Upper lobe of left lung (tissue), 6 donors: ENCODE results near the gene GLRX3. TPM values are rescaled to one million over a fixed set of nuclear protein-coding genes. Genes with fewer than 3 reads are reported as not detected.

Source experiments
- ATAC-seq, 2 donors: fragments of 200-7000 bp; cut with Tn5 transposase; one replicate each; pipeline ENCODE4 v1.9.1; 2022; ENCODE audit warnings: mild to moderate bottlenecking in 2 of 2, moderate library complexity in 2 of 2; ENCODE audit not compliant: low FRiP score in 2 of 2
- DNase-seq, 2 donors: peaks; one replicate each; pipeline ENCODE4 v3.0.0-alpha.2; 2019 to 2020
- H3K27ac ChIP-seq, 4 donors: fragments of 200-600 bp; sonication (generic); one replicate each; pipeline ENCODE4 v1.5.1; 2016 to 2019
- H3K27me3 ChIP-seq, 4 donors: fragments of 200-600 bp; sonication (generic); one replicate each; pipeline ENCODE4 v1.5.1; 2017 to 2019
- H3K36me3 ChIP-seq, 4 donors: fragments of 200-600 bp; sonication (generic); one replicate each; pipeline ENCODE4 v1.5.1; 2016 to 2019
- H3K4me1 ChIP-seq, 4 donors: fragments of 200-600 bp; sonication (generic); one replicate each; pipeline ENCODE4 v1.5.1; 2018 to 2019
- H3K4me3 ChIP-seq, 4 donors: fragments of 200-600 bp; sonication (generic); one replicate each; pipeline ENCODE4 v1.5.1; 2017 to 2019; ENCODE audit warnings: mild to moderate bottlenecking in 2 of 4, moderate library complexity in 1 of 4
- H3K9me3 ChIP-seq, 4 donors: fragments of 200-600 bp; sonication (generic); one replicate each; pipeline ENCODE4 v1.5.1; 2018 to 2019
- EP300 ChIP-seq, 4 donors: sonication (generic); formaldehyde crosslinking; IDR thresholded peaks; one replicate each; pipeline ENCODE4 v1.5.1; 2017; ENCODE audit warnings: antibody characterized with exemption in 4 of 4, control low read depth in 2 of 4
- POLR2A ChIP-seq, 4 donors: fragments of 450-650 bp; IDR thresholded peaks; one replicate each; pipeline ENCODE4 v1.5.1; 2016 to 2017; ENCODE audit warnings: antibody characterized with exemption in 4 of 4, mild to moderate bottlenecking in 2 of 4
- POLR2AphosphoS5 ChIP-seq, 2 donors: sonication (generic); formaldehyde crosslinking; IDR thresholded peaks; one replicate each; pipeline ENCODE4 v1.5.1; 2017; ENCODE audit warnings: antibody characterized with exemption in 2 of 2
- WGBS, 2 donors: methylation state at CpG; one replicate each; pipeline ENCODE4 v1.1.5; 2017 to 2018; 5-methylcytosine and 5-hydroxymethylcytosine counted together
- total RNA-seq, 6 donors: library from RNA; depleted of rRNA in 4 of 6; stranded (reverse); fragments of >200 nt in 4 of 6; gene quantifications; one replicate each; pipeline versions ENCODE4 v1.1.0 to v1.2.1, GENCODE V29; 2016 to 2021
- TF ChIP-seq, protein P1 (sequence below), 6 experiments: fragments of 450-650 bp in 4 of 6; fragments of 200-600 bp in 2 of 6; sonication (generic) in 2 of 6; IDR thresholded peaks; one replicate each; pipeline ENCODE4 v1.5.1; 2016 to 2019; ENCODE audit warnings: antibody characterized with exemption in 6 of 6
- donor health status: DM: no; HTN: no; CAD: no; lungs with moderate emphysema.
- donor health status: DM: no; HTN: yes; CAD: no; lungs with severe emphysema.

Gene GLRX3
- total RNA-seq, 6 donors from 2014 or later, result 21.8 to 64.2 (median 45.7) TPM

DNA sequence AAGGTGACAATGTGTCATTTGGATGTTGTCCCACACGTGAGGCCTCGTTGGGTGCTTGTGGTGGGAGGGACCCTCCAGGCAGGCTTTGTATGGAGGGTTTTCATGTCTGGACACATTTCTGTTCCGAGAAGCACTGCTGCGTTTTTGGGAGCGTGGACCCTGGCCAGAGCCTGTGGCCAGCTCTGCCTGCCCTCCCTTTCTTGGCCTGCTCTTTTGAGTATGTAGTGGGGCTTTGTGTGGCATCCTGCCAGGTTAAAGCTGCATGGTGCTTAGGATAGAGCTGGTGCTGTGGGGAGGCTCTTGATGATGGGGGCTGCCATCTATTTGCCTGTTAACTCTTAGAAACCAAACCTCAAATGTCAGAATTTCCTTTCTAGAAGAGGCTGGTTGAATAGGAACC lies 45.7 kb downstream of the GLRX3 start:
- 80 to 81% methylated on average over 5 of the region's 5 CpGs for WGBS, 2 donors
- Histone ChIP-seq H3K36me3 (peaks cover 15 to 68% (median 44%) of the 10 kb centered on the region in 4 donors), H3K27me3 (no peaks in the 10 kb centered on the region), H3K4me3 (no peak overlapping the region), H3K27ac (no peak overlapping the region), H3K9me3 (no peaks in the 10 kb centered on the region), H3K4me1 (peaks cover 0 to 8% (median 4%) of the 10 kb centered on the region in 4 donors)
- ATAC-seq, result no peak
- DNase-seq, result no peak
- no peak for TF ChIP-seq POLR2AphosphoS5 (IDR thresholded peaks at IDR 0.05)

DNA sequence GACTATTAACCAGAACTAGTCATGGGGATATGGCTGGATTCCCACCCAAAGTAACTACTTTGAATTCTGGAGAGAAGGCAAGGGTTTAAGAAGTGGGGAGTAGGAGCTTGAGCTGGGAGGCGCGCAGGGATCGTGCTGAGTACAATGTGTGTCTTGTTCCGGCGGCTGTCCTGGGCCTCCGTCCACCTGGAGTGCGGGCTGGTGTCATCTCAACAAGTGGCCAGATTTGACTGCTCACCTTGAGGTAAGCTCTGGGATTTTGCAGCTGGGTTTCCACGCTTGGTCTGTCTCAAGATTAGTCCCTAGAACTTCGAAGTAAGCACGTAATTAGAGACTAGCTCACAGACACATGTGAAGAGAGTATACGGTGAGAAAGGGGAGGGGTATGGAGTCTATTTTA lies 49.4 kb downstream of the GLRX3 start:
- Histone ChIP-seq H3K4me3 (no peak overlapping the region), H3K9me3 (no peaks in the 10 kb centered on the region), H3K27ac (no peak overlapping the region), H3K27me3 (no peaks in the 10 kb centered on the region), H3K36me3 (peaks cover 15 to 60% (median 43%) of the 10 kb centered on the region in 4 donors), H3K4me1 (peaks cover 4 to 9% (median 7%) of the 10 kb centered on the region in 4 donors)
- TF ChIP-seq POLR2A (IDR thresholded peaks at IDR 0.05) (no peak), EP300 (IDR thresholded peaks at IDR 0.05) (no peak), POLR2AphosphoS5 (IDR thresholded peaks at IDR 0.05) (no peak)
- TF ChIP-seq, protein P1, sequence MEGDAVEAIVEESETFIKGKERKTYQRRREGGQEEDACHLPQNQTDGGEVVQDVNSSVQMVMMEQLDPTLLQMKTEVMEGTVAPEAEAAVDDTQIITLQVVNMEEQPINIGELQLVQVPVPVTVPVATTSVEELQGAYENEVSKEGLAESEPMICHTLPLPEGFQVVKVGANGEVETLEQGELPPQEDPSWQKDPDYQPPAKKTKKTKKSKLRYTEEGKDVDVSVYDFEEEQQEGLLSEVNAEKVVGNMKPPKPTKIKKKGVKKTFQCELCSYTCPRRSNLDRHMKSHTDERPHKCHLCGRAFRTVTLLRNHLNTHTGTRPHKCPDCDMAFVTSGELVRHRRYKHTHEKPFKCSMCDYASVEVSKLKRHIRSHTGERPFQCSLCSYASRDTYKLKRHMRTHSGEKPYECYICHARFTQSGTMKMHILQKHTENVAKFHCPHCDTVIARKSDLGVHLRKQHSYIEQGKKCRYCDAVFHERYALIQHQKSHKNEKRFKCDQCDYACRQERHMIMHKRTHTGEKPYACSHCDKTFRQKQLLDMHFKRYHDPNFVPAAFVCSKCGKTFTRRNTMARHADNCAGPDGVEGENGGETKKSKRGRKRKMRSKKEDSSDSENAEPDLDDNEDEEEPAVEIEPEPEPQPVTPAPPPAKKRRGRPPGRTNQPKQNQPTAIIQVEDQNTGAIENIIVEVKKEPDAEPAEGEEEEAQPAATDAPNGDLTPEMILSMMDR (IDR thresholded peaks at IDR 0.05), result no peak
- no peak for ATAC-seq
- peak in 1 of 2 donors; percentile 47 for DNase-seq
- WGBS, 2 donors, result 93% methylated on average over 11 of the region's 11 CpGs

DNA sequence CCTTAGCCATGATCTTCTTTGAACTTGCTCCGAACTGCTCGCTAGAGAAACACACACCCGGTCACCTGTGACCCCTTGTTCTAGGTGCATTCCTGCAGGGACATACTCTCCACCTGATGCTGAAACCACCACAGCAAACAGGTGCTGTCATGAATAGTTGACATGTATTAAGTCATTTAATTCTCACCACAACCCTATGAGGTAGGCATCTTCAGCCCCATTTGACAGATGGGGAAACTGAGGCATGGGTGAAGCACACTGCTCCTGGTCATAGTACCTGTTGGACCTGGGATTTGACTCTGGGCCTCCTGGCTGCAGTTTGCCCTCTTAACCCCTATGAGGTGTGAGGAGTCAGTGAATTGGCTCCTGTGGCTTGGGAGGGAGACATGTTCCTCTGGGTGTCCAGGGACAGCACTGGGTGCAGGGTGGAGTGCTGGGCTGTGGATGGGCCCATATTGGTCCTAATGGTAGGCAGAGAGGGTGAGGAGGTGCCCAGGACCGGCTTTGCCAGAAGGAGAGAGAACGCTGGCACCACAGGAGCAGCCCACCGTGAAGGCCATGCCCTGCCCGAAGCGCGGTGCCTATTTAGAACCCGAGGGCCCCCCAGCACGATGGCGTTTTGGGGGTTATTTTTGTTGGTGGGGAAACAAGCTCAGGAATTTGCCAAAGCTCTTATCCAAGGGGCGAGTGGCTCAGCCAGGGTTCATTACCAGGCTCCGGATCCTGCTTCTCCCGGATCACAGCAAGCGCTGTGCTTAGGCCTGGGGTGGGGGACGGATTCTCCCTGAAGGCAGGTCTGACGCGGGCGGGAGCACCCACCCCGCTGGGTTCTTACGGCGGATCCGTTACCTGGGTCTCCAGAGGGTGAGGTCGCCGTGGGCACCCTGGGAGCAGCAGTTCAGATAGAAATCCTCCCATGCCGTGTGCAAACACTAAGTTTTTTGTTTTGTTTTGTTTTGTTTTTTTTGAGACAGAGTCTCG lies 52.3 kb downstream of the GLRX3 start:
- 96 to 97% methylated on average over 21 to 25 of the region's 28 CpGs for WGBS, 2 donors
- H3K4me1 ChIP-seq, result peaks cover 7 to 14% (median 9%) of the 10 kb centered on the region in 4 donors
- H3K36me3 ChIP-seq, result peaks cover 4 to 36% (median 20%) of the 10 kb centered on the region in 4 donors
- TF ChIP-seq, protein P1 (IDR thresholded peaks at IDR 0.05), result no peak
- TF ChIP-seq EP300 (IDR thresholded peaks at IDR 0.05), result no peak
- no peak for TF ChIP-seq POLR2A (IDR thresholded peaks at IDR 0.05)
- TF ChIP-seq POLR2AphosphoS5 (IDR thresholded peaks at IDR 0.05), result no peak
- H3K9me3 ChIP-seq, result no peaks in the 10 kb centered on the region
- ATAC-seq (no peak), DNase-seq (peak in 1 of 2 donors; percentile 70)
- no peak overlapping the region for H3K4me3 ChIP-seq
- H3K27me3 ChIP-seq, result no peaks in the 10 kb centered on the region
- H3K27ac ChIP-seq, result no peak overlapping the region

DNA sequence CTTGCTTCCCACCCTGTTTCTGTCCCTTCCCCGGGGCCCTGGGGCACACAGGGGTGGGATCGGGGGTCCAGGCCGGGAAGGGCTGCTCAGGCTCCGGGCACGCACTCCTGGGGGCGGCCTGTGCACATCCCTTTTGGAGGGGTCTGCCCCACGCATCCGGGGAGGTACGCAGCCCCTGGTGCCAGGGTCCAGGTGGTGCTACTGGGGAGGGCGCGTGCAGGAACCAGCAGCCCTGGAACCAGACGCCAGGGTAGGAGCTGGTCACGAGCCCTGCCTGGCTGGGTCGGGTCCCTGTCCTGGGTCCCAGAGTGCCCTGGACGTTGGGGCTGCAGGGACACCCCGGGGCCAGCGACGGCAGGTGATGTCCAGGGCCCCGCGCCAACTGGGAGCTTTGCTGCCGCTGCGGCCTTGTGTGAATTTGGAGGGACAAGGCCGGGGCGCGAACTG lies 53.4 kb downstream of the GLRX3 start:
- Histone ChIP-seq H3K4me1 (peaks cover 7 to 14% (median 9%) of the 10 kb centered on the region in 4 donors), H3K4me3 (peak overlapping the region in 2 of 4 donors; percentile 67 to 76), H3K27ac (no peak overlapping the region), H3K36me3 (peaks cover 0 to 27% (median 11%) of the 10 kb centered on the region in 4 donors), H3K27me3 (no peaks in the 10 kb centered on the region), H3K9me3 (no peaks in the 10 kb centered on the region)
- no peak for DNase-seq
- peak in 1 of 2 donors; percentile 1 for ATAC-seq
- WGBS, 2 donors, result 78 to 80% methylated on average over 8 to 18 of the region's 25 CpGs
- no peak for TF ChIP-seq POLR2A (IDR thresholded peaks at IDR 0.05)

DNA sequence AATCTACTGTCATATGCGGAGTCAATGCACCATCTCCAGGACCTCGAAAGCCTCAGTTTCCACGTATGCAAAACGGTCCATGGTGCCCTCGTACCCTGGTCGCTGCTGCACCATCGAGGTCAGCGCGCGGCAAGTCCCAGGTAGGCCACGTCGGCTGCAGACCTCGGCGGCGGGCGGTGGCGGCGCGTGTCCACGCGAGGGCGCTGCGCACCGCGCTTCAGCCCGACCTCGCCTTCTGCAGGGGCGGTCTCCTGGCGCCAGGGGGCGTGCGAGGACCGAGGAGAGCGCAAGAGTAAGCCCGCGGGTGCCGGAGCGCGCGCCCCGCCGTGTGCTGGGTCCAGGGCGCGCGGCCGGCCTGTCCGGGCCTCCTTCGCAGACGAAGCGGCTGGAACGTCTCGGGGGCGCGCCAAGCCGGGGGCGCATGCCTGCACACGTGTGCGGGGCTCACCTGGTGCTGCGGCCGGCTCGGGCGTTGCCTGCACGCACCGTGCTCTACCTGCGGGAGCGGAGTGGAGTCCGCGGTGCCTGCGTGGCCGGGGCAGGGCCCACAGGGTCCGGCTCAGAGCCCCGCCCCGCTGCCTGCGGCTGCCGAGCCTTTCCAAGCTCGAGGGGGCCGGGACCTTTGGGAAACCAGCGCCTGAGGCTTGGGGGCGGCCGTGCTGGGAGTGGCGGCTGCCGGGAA lies 54.0 kb downstream of the GLRX3 start:
- Histone ChIP-seq H3K4me1 (peaks cover 7 to 14% (median 9%) of the 10 kb centered on the region in 4 donors), H3K9me3 (no peaks in the 10 kb centered on the region), H3K4me3 (peak overlapping the region; percentile 46 to 76 (median 66)), H3K27ac (peak overlapping the region in 1 of 4 donors; percentile 26), H3K27me3 (no peaks in the 10 kb centered on the region), H3K36me3 (peaks cover 0 to 25% (median 8%) of the 10 kb centered on the region in 4 donors)
- DNase-seq (peak; percentile 87 to 99), ATAC-seq (peak; percentile 93 to 96)
- TF ChIP-seq EP300 (IDR thresholded peaks at IDR 0.05) (no peak), POLR2A (IDR thresholded peaks at IDR 0.05) (peak in 1 of 4 donors; percentile 24), POLR2AphosphoS5 (IDR thresholded peaks at IDR 0.05) (peak in 1 of 2 donors; percentile 10)
- TF ChIP-seq, protein P1 (IDR thresholded peaks at IDR 0.05), result peak; percentile 100
- 6 to 9% methylated on average over 21 to 26 of the region's 81 CpGs for WGBS, 2 donors
